H9 (cell line): ENCODE results near the gene DTNB. TPM values are rescaled to one million over a fixed set of nuclear protein-coding genes. Genes with fewer than 3 reads are reported as not detected.
A peak's percentile ranks its signal among the peaks of the same experiment; 100 is the strongest.

Experiments
- DNase-seq: peaks from one replicate; pipeline ENCODE4 v3.0.0-alpha.2; 2017
- H2AFZ ChIP-seq: one replicate; pipeline ENCODE4 v1.6.1; 2013; ENCODE audit warnings: mild to moderate bottlenecking, low read length, control low read depth, moderate library complexity
- H2AK5ac ChIP-seq: 2 replicates; pipeline ENCODE4 v1.6.1; 2013; ENCODE audit warnings: low read length, control low read depth, mixed read lengths; ENCODE audit not compliant: insufficient read length
- H2BK120ac ChIP-seq: one replicate; pipeline ENCODE4 v1.6.1; 2013; ENCODE audit warnings: low read depth, mild to moderate bottlenecking, low read length, control low read depth, inconsistent platforms; ENCODE audit not compliant: poor library complexity, severe bottlenecking
- H2BK12ac ChIP-seq: 2 replicates; pipeline ENCODE4 v1.6.1; 2013; ENCODE audit warnings: low read length, control low read depth, mixed read lengths, low read depth; ENCODE audit not compliant: insufficient read length
- H2BK15ac ChIP-seq: 2 replicates; pipeline ENCODE4 v1.6.1; 2013; ENCODE audit warnings: low read depth, low read length, control low read depth
- H2BK20ac ChIP-seq: one replicate; pipeline ENCODE4 v1.6.1; 2013; ENCODE audit warnings: low read depth, mild to moderate bottlenecking, low read length, control low read depth, inconsistent platforms; ENCODE audit not compliant: poor library complexity, severe bottlenecking
- H2BK5ac ChIP-seq: 2 replicates; pipeline ENCODE4 v1.6.1; 2013; ENCODE audit warnings: low read length, control low read depth, mixed read lengths; ENCODE audit not compliant: insufficient read length
- H3K14ac ChIP-seq: 2 replicates; pipeline ENCODE4 v1.6.1; 2013; ENCODE audit warnings: low read length, control low read depth; ENCODE audit not compliant: insufficient read depth
- H3K18ac ChIP-seq: 2 replicates; pipeline ENCODE4 v1.6.1; 2013; ENCODE audit warnings: low read depth, mild to moderate bottlenecking, mixed read lengths, low read length, control low read depth; ENCODE audit not compliant: insufficient read length
- H3K23ac ChIP-seq: 2 replicates; pipeline ENCODE4 v1.6.1; 2013; ENCODE audit warnings: low read length, control low read depth, mixed read lengths, low read depth; ENCODE audit not compliant: insufficient read length
- H3K23me2 ChIP-seq: 2 replicates; pipeline ENCODE4 v1.6.1; 2013; ENCODE audit warnings: low read depth, mild to moderate bottlenecking, mixed read lengths, low read length, control low read depth; ENCODE audit not compliant: insufficient read length, poor library complexity, severe bottlenecking
- H3K27ac ChIP-seq: 2 replicates; pipeline ENCODE4 v1.5.1; 2013; ENCODE audit warnings: low read length, control low read depth, mixed read lengths, low read depth; ENCODE audit not compliant: insufficient read length
- H3K27me3 ChIP-seq: 2 replicates; pipeline ENCODE4 v1.6.1; 2013; ENCODE audit warnings: low read length, control low read depth, inconsistent platforms; ENCODE audit not compliant: insufficient read depth
- H3K4ac ChIP-seq: 2 replicates; pipeline ENCODE4 v1.6.1; 2013; ENCODE audit warnings: low read depth, mild to moderate bottlenecking, control low read depth, inconsistent platforms, low read length, moderate library complexity
- H3K4me1 ChIP-seq: 2 replicates; pipeline ENCODE4 v1.6.1; 2013; ENCODE audit warnings: low read length, control low read depth, inconsistent platforms; ENCODE audit not compliant: insufficient read depth
- H3K4me2 ChIP-seq: 2 replicates; pipeline ENCODE4 v1.6.1; 2013; ENCODE audit warnings: low read length, control low read depth, mixed read lengths; ENCODE audit not compliant: insufficient read length, insufficient read depth
- H3K56ac ChIP-seq: 2 replicates; pipeline ENCODE4 v1.6.1; 2013; ENCODE audit warnings: low read depth, mild to moderate bottlenecking, mixed read lengths, low read length, control low read depth; ENCODE audit not compliant: insufficient read length
- H3K79me1 ChIP-seq: 2 replicates; pipeline ENCODE4 v1.6.1; 2013; ENCODE audit warnings: low read depth, mild to moderate bottlenecking, moderate library complexity, low read length, control low read depth, inconsistent platforms; ENCODE audit not compliant: insufficient read depth, poor library complexity, severe bottlenecking
- H3K79me2 ChIP-seq: 2 replicates; pipeline ENCODE4 v1.6.1; 2013; ENCODE audit warnings: low read length, control low read depth, inconsistent platforms; ENCODE audit not compliant: insufficient read depth
- H3K9ac ChIP-seq: 2 replicates; pipeline ENCODE4 v1.6.1; 2013; ENCODE audit warnings: low read length, control low read depth, mixed read lengths; ENCODE audit not compliant: insufficient read length; ENCODE audit errors: extremely low read depth
- H3K9me3 ChIP-seq: one replicate; pipeline ENCODE4 v1.6.1; 2013; ENCODE audit warnings: low read depth, low read length, inconsistent platforms; ENCODE audit not compliant: control insufficient read depth
- H3T11ph ChIP-seq: one replicate; pipeline ENCODE4 v1.6.1; 2013; ENCODE audit warnings: mild to moderate bottlenecking, low read length, control low read depth, inconsistent platforms
- H4K20me1 ChIP-seq: one replicate; pipeline ENCODE4 v1.6.1; 2013; ENCODE audit not compliant: control insufficient read depth, insufficient read length, insufficient read depth
- H4K5ac ChIP-seq: 2 replicates; pipeline ENCODE4 v1.6.1; 2013; ENCODE audit warnings: low read depth, mild to moderate bottlenecking, mixed read lengths, low read length, control low read depth; ENCODE audit not compliant: insufficient read length
- H4K8ac ChIP-seq: replicated peaks from 2 replicates; pipeline ENCODE4 v1.6.1; 2013; ENCODE audit warnings: low read length, control low read depth, mixed read lengths, low read depth; ENCODE audit not compliant: insufficient read length
- H4K91ac ChIP-seq: 2 replicates; pipeline ENCODE4 v1.6.1; 2013; ENCODE audit warnings: low read depth, mild to moderate bottlenecking, moderate library complexity, mixed read lengths, low read length, control low read depth; ENCODE audit not compliant: insufficient read length
- H3K27ac Mint-ChIP-seq, 3 experiments: 2 replicates in 2 of 3; 3 replicates in 1 of 3; pipeline ENCODE4 v1.8.0; 2020 to 2021; ENCODE audit warnings: mixed read lengths in 3 of 3, mild to moderate bottlenecking in 1 of 3, moderate library complexity in 1 of 3
- H3K27me3 Mint-ChIP-seq: 2 replicates; pipeline ENCODE4 v1.8.0; 2021; ENCODE audit warnings: low read depth, mild to moderate bottlenecking, moderate library complexity, mixed read lengths
- H3K36me3 Mint-ChIP-seq, 3 experiments: 2 replicates in 2 of 3; 3 replicates in 1 of 3; pipeline ENCODE4 v1.8.0; 2020 to 2021; ENCODE audit warnings: low read depth in 3 of 3, mixed read lengths in 3 of 3; ENCODE audit not compliant: insufficient read depth in 1 of 3
- H3K4me1 Mint-ChIP-seq, 2 experiments: 2 replicates each; pipeline ENCODE4 v1.8.0; 2020; ENCODE audit warnings: mixed read lengths in 2 of 2
- H3K4me3 Mint-ChIP-seq, 2 experiments: 2 replicates in 1 of 2; 3 replicates in 1 of 2; pipeline ENCODE4 v1.8.0; 2020 to 2021; ENCODE audit warnings: mild to moderate bottlenecking in 2 of 2, mixed read lengths in 2 of 2, moderate library complexity in 1 of 2
- H3K9me3 Mint-ChIP-seq, 2 experiments: 2 replicates in 1 of 2; 3 replicates in 1 of 2; pipeline ENCODE4 v1.8.0; 2020; ENCODE audit warnings: mild to moderate bottlenecking in 2 of 2, mixed read lengths in 2 of 2, moderate library complexity in 1 of 2
- CTCF ChIP-seq: fragments of 200-600 bp; sonication (generic); conservative IDR thresholded peaks from 3 replicates; pipeline ENCODE4 v1.8.0; 2021; ENCODE audit warnings: antibody characterized with exemption, mild to moderate bottlenecking
- WGBS: extraction: QIAGEN DNeasy Blood & Tissue Kit; methylation state at CpG from one replicate; pipeline ENCODE4 v1.1.7; 2013; ENCODE audit warnings: missing lambda C conversion rate, low lambda C conversion rate, mixed read lengths; ENCODE audit not compliant: insufficient read length; ENCODE audit errors: extremely low coverage; 5-methylcytosine and 5-hydroxymethylcytosine counted together
- total RNA-seq: library from RNA; stranded (reverse); gene quantifications from 2 replicates; pipeline ENCODE4 v1.2.1, GENCODE V29; 2021

Gene DTNB
- total RNA-seq, 1 experiment from 2014 or later: 26.7 TPM

GRCh38 chr2:25336383-25336841 is 337.0 kb downstream of the DTNB start:
- Histone ChIP-seq H2AK5ac (no peak overlapping the region), H4K5ac (no peak overlapping the region), H3K27me3 (no peaks in the 10 kb centered on the region), H4K91ac (no peak overlapping the region), H3K9ac (no peak overlapping the region), H3K18ac (no peak overlapping the region), H3K4me2 (no peak overlapping the region), H3K79me1 (no peaks in the 10 kb centered on the region), H4K20me1 (no peaks in the 10 kb centered on the region), H2BK120ac (no peak overlapping the region), H3K4me1 (peaks cover 15% of the 10 kb centered on the region; the same call in 1 of the 2 replicates), H3K4ac (no peak overlapping the region), H3K23me2 (peaks cover 2% of the 10 kb centered on the region), H3K14ac (no peak overlapping the region; the same call in 1 of the 2 replicates), H2BK5ac (no peak overlapping the region), H3K56ac (no peak overlapping the region), H2BK20ac (no peak overlapping the region), H3K9me3 (no peaks in the 10 kb centered on the region), H4K8ac (no peak overlapping the region), H3K23ac (no peak overlapping the region), H3T11ph (no peak overlapping the region), H2BK12ac (no peak overlapping the region), H3K79me2 (no peaks in the 10 kb centered on the region; the same call in 1 of the 2 replicates), H2BK15ac (no peak overlapping the region), H2AFZ (no peak overlapping the region), H3K27ac (no peak overlapping the region)
- H3K9me3 Mint-ChIP-seq: no peaks in the 10 kb centered on the region
- no peaks in the 10 kb centered on the region; a peak in 1 of 7 replicates for H3K36me3 Mint-ChIP-seq
- no peaks in the 10 kb centered on the region; the same call in 1 of the 2 replicates for H3K27me3 Mint-ChIP-seq
- no peak for TF ChIP-seq CTCF
- WGBS: no CpG with 5 or more reads among the region's 10 CpGs
- H3K27ac Mint-ChIP-seq: peak overlapping the region in 2 of 3 experiments; percentile 15 to 59; a peak in 3 of 7 replicates
- H3K4me1 Mint-ChIP-seq: peaks cover 61 to 74% of the 10 kb centered on the region in 2 experiments
- no peak for DNase-seq
- H3K4me3 Mint-ChIP-seq: peak overlapping the region in 1 of 2 experiments; percentile 50; a peak in 3 of 5 replicates
